Kidney epithelial cell (primary cell): Measurements from ENCODE around the gene FAM210B. TPM values are rescaled to one million over a fixed set of nuclear protein-coding genes. Genes with fewer than 3 reads are reported as not detected.

Source experiments
- DNase-seq: peaks from one replicate; pipeline ENCODE4 v3.0.0-alpha.2; 2010; ENCODE audit warnings: low read depth
- H3K27me3 ChIP-seq: 2 replicates; pipeline ENCODE4 v1.6.0; 2011; ENCODE audit warnings: low read length; ENCODE audit not compliant: control insufficient read depth, insufficient read depth
- H3K36me3 ChIP-seq: 2 replicates; pipeline ENCODE4 v1.5.1; 2011; ENCODE audit warnings: low read length; ENCODE audit not compliant: control insufficient read depth, insufficient read depth
- H3K4me3 ChIP-seq: 2 replicates; pipeline ENCODE4 v1.5.1; 2011; ENCODE audit warnings: low read depth, mild to moderate bottlenecking, control low read depth, low read length
- total RNA-seq: library from RNA; depleted of rRNA; stranded (reverse); fragments of >200 nt; gene quantifications from 2 replicates; pipeline ENCODE4 v1.2.3, GENCODE V29; 2015
- TF ChIP-seq, protein P1 (sequence below): IDR thresholded peaks from 2 replicates; pipeline ENCODE4 v1.5.1; 2011; ENCODE audit warnings: mild to moderate bottlenecking, moderate library complexity, low read length, control low read depth, inconsistent platforms; ENCODE audit not compliant: insufficient read depth, poor library complexity, severe bottlenecking

FAM210B gene
- total RNA-seq, 1 donor from 2014 or later, result 59.7 TPM

GRCh38 chr20:56417402-56417801 lies 58.6 kb downstream of the FAM210B start:
- TF ChIP-seq, protein P1, sequence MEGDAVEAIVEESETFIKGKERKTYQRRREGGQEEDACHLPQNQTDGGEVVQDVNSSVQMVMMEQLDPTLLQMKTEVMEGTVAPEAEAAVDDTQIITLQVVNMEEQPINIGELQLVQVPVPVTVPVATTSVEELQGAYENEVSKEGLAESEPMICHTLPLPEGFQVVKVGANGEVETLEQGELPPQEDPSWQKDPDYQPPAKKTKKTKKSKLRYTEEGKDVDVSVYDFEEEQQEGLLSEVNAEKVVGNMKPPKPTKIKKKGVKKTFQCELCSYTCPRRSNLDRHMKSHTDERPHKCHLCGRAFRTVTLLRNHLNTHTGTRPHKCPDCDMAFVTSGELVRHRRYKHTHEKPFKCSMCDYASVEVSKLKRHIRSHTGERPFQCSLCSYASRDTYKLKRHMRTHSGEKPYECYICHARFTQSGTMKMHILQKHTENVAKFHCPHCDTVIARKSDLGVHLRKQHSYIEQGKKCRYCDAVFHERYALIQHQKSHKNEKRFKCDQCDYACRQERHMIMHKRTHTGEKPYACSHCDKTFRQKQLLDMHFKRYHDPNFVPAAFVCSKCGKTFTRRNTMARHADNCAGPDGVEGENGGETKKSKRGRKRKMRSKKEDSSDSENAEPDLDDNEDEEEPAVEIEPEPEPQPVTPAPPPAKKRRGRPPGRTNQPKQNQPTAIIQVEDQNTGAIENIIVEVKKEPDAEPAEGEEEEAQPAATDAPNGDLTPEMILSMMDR, result no peak
- DNase-seq, result no peak
- H3K36me3 ChIP-seq, result no peaks in the 10 kb centered on the region
- H3K27me3 ChIP-seq, result no peaks in the 10 kb centered on the region
- H3K4me3 ChIP-seq, result no peak overlapping the region

GRCh38 chr20:56417911-56418310 lies 59.1 kb downstream of the FAM210B start:
- H3K36me3 ChIP-seq, result no peaks in the 10 kb centered on the region
- TF ChIP-seq, protein P1, result no peak
- no peaks in the 10 kb centered on the region for H3K27me3 ChIP-seq
- no peak for DNase-seq
- no peak overlapping the region for H3K4me3 ChIP-seq

Other genes with a start within 250 kb of the FAM210B start
- gene MC3R, start 110.2 kb upstream of the FAM210B start, total RNA-seq, result not detected in 2 replicates
- 8.0 and 8.5 TPM in 2 replicates for gene AURKA, start 33.2 kb downstream of the FAM210B start, total RNA-seq
- 27.7 TPM in 2 replicates for gene CSTF1, start 33.7 kb downstream of the FAM210B start, total RNA-seq
- gene CASS4, start 53.3 kb downstream of the FAM210B start, total RNA-seq, result 0.07 TPM in 1 of 2 replicates, not detected in the other
- gene RTF2, start 109.7 kb downstream of the FAM210B start, total RNA-seq, result 61.9 and 68.5 TPM in 2 replicates
- not detected in 2 replicates for gene FAM209A, start 165.8 kb downstream of the FAM210B start, total RNA-seq
- 0.48 TPM in 1 of 2 replicates, not detected in the other for gene FAM209B, start 174.3 kb downstream of the FAM210B start, total RNA-seq